ENCODE data around the gene FAM131C.
"Not testable (repeated sequence)": the region's sequence is repeated elsewhere in the genome, so short reads cannot be mapped to it uniquely, and the experiment has no call there.

FAM131C gene

DNA sequence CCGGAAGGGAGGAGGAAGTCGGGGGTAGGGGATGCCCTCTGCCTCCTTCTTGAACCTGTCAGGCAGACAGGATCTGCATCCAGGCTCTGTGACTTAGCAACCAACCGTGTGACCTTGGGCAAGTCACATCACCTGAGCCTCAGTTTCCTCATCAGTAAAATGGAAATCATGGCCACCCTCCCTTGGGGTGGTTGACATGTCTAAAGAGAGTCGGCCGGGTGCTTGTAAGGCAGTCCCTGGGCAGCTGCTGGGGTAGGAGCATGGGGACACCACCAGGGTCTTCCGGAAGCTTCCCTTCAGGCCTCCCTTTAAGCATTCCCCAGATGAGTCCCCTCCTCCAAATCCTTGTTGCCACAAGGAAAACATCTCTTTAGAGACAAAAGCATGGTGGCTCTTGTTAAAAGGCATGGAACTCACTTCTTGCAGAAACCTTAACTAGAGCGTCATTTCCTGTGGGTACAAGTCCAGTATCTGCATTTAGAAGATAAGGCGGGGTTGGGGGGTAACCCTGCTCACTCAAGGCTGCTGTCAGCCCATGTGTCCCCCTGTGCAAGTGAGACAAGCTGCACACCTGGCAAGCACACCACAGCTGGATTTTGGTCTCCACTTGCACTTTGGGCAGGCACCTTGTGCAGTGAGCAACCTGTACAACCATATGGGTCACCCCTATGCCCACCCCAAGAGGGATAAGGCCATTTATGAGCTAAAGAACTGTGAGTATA lies 19.5 kb downstream of the FAM131C start:
- no peaks in the 10 kb centered on the region for H3K9me3 ChIP-seq (ENCODE audit: low read length)
- no peak overlapping the region for H3K27ac ChIP-seq (ENCODE audit: low read depth, low read length)
- no peak overlapping the region for H3K9ac ChIP-seq (ENCODE audit: low read length)
- H3K4me1 ChIP-seq (ENCODE audit: insufficient read depth, low read length), result peaks cover 2% of the 10 kb centered on the region
- H3K27me3 ChIP-seq (ENCODE audit: control insufficient read depth in 1 of 2, insufficient read depth in 2 of 2, low read length in 2 of 2), result no peaks in the 10 kb centered on the region
- no peak overlapping the region for H3K4me3 ChIP-seq (ENCODE audit: low read depth in 1 of 2, low read length in 2 of 2)
- H3K36me3 ChIP-seq (ENCODE audit: insufficient read depth, low read length), result no peaks in the 10 kb centered on the region

- not testable (repeated sequence) for H3K4me3 ChIP-seq (ENCODE audit: low read depth in 1 of 2, low read length in 2 of 2); H3K27me3 ChIP-seq (ENCODE audit: control insufficient read depth in 1 of 2, insufficient read depth in 2 of 2, low read length in 2 of 2); H3K27ac ChIP-seq (ENCODE audit: low read depth, low read length); H3K36me3 ChIP-seq (ENCODE audit: insufficient read depth, low read length); H3K9me3 ChIP-seq (ENCODE audit: low read length); H3K4me1 ChIP-seq (ENCODE audit: insufficient read depth, low read length); H3K9ac ChIP-seq (ENCODE audit: low read length)
These were observed 21.5 kb downstream of the FAM131C start for GRCh38 chr1:16051949-16052348.

- peaks cover 6% of the 10 kb centered on the region for H3K4me1 ChIP-seq (ENCODE audit: insufficient read depth, low read length)
- H3K27me3 ChIP-seq (ENCODE audit: control insufficient read depth in 1 of 2, insufficient read depth in 2 of 2, low read length in 2 of 2), result no peaks in the 10 kb centered on the region
- H3K9me3 ChIP-seq (ENCODE audit: low read length), result no peaks in the 10 kb centered on the region
- H3K27ac ChIP-seq (ENCODE audit: low read depth, low read length), result no peak overlapping the region
- no peak overlapping the region for H3K9ac ChIP-seq (ENCODE audit: low read length)
- no peak overlapping the region for H3K4me3 ChIP-seq (ENCODE audit: low read depth in 1 of 2, low read length in 2 of 2)
- no peaks in the 10 kb centered on the region for H3K36me3 ChIP-seq (ENCODE audit: insufficient read depth, low read length)
These were observed 22.4 kb downstream of the FAM131C start for GRCh38 chr1:16051039-16051438.

DNA sequence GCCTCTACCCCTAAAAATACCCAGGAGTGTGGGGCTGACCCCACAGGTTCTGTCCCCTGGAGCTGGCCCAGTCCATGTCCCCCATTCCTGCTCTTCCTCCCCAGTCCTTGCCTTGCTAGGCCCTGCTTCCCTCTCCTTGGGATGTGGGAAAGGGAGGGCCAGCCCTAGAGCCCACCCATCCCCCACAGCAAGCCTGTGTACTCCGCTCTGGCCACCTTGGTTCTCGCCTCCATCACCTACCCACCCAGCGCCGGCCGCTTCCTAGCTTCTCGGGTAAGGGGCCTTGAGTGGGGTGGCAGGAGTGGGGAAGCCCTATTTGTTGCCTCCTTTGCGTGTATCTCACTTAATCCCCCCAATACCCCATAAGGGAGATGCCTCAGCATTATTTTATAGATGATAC lies 23.1 kb downstream of the FAM131C start:
- H3K4me1 ChIP-seq (ENCODE audit: insufficient read depth, low read length), result peaks cover 6% of the 10 kb centered on the region
- H3K27me3 ChIP-seq (ENCODE audit: control insufficient read depth in 1 of 2, insufficient read depth in 2 of 2, low read length in 2 of 2), result no peaks in the 10 kb centered on the region
- H3K27ac ChIP-seq (ENCODE audit: low read depth, low read length), result no peak overlapping the region
- H3K4me3 ChIP-seq (ENCODE audit: low read depth in 1 of 2, low read length in 2 of 2), result no peak overlapping the region
- no peaks in the 10 kb centered on the region for H3K9me3 ChIP-seq (ENCODE audit: low read length)
- no peak overlapping the region for H3K9ac ChIP-seq (ENCODE audit: low read length)
- H3K36me3 ChIP-seq (ENCODE audit: insufficient read depth, low read length), result no peaks in the 10 kb centered on the region

GRCh38 chr1:16048573-16049189 lies 24.8 kb downstream of the FAM131C start:
- peaks cover 6% of the 10 kb centered on the region for H3K4me1 ChIP-seq (ENCODE audit: insufficient read depth, low read length)
- H3K4me3 ChIP-seq (ENCODE audit: low read depth in 1 of 2, low read length in 2 of 2), result peak overlapping the region; percentile 54 to 76
- no peaks in the 10 kb centered on the region for H3K27me3 ChIP-seq (ENCODE audit: control insufficient read depth in 1 of 2, insufficient read depth in 2 of 2, low read length in 2 of 2)
- H3K9me3 ChIP-seq (ENCODE audit: low read length), result no peaks in the 10 kb centered on the region
- no peaks in the 10 kb centered on the region for H3K36me3 ChIP-seq (ENCODE audit: insufficient read depth, low read length)
- peak overlapping the region; percentile 21 for H3K9ac ChIP-seq (ENCODE audit: low read length)
- no peak overlapping the region for H3K27ac ChIP-seq (ENCODE audit: low read depth, low read length)

DNA sequence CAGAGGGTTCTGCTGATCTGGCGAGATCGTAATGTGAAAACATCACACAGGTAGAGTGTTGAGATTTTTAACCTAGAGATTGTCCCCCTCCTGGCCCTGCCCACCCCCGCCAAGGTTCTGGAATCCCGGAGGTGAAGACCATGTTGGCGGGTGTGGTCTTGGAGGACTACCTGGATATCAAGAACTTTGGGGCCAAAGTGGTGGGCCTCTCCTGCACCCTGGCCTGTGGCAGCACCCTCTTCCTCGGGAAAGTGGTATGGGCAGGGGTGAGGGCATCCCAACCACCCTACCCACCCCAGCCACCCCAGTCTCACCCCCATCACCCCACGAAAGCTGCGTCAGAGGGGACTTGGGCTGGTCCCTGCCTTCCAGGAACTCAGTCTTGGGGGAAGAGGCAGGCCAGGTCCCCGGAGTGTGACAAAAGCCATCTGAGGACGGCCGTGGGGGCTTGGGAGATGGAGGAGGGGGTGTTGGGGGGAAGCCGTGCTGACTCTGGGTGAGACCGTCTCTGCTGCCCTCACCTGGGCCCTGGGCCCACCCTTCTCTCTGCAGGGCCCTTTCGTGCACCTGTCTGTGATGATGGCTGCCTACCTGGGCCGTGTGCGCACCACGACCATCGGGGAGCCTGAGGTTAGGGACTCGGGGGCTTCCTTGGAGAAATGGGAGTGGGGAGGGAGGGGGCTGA lies 25.5 kb downstream of the FAM131C start:
- H3K9ac ChIP-seq (ENCODE audit: low read length), result no peak overlapping the region
- H3K9me3 ChIP-seq (ENCODE audit: low read length), result no peaks in the 10 kb centered on the region
- peak overlapping the region in 1 of 2 donors; percentile 76 for H3K4me3 ChIP-seq (ENCODE audit: low read depth in 1 of 2, low read length in 2 of 2)
- H3K4me1 ChIP-seq (ENCODE audit: insufficient read depth, low read length), result peaks cover 6% of the 10 kb centered on the region
- H3K36me3 ChIP-seq (ENCODE audit: insufficient read depth, low read length), result no peaks in the 10 kb centered on the region
- no peaks in the 10 kb centered on the region for H3K27me3 ChIP-seq (ENCODE audit: control insufficient read depth in 1 of 2, insufficient read depth in 2 of 2, low read length in 2 of 2)
- H3K27ac ChIP-seq (ENCODE audit: low read depth, low read length), result no peak overlapping the region

GRCh38 chr1:16046842-16047241 lies 26.6 kb downstream of the FAM131C start:
- H3K4me1 ChIP-seq (ENCODE audit: insufficient read depth, low read length), result peaks cover 6% of the 10 kb centered on the region
- no peak overlapping the region for H3K4me3 ChIP-seq (ENCODE audit: low read depth in 1 of 2, low read length in 2 of 2)
- no peaks in the 10 kb centered on the region for H3K9me3 ChIP-seq (ENCODE audit: low read length)
- no peaks in the 10 kb centered on the region for H3K36me3 ChIP-seq (ENCODE audit: insufficient read depth, low read length)
- no peak overlapping the region for H3K9ac ChIP-seq (ENCODE audit: low read length)
- no peak overlapping the region for H3K27ac ChIP-seq (ENCODE audit: low read depth, low read length)
- no peaks in the 10 kb centered on the region for H3K27me3 ChIP-seq (ENCODE audit: control insufficient read depth in 1 of 2, insufficient read depth in 2 of 2, low read length in 2 of 2)

- Histone ChIP-seq H3K36me3 (ENCODE audit: insufficient read depth, low read length) (no peaks in the 10 kb centered on the region), H3K4me3 (ENCODE audit: low read depth in 1 of 2, low read length in 2 of 2) (no peak overlapping the region), H3K4me1 (ENCODE audit: insufficient read depth, low read length) (peaks cover 5% of the 10 kb centered on the region), H3K9me3 (ENCODE audit: low read length) (no peaks in the 10 kb centered on the region), H3K27me3 (ENCODE audit: control insufficient read depth in 1 of 2, insufficient read depth in 2 of 2, low read length in 2 of 2) (no peaks in the 10 kb centered on the region), H3K9ac (ENCODE audit: low read length) (no peak overlapping the region), H3K27ac (ENCODE audit: low read depth, low read length) (no peak overlapping the region)
These were observed 29.5 kb downstream of the FAM131C start for GRCh38 chr1:16043950-16044349.

GRCh38 chr1:16043521-16043920 lies 29.9 kb downstream of the FAM131C start, which contains the start of gene CLCNKB:
Gene CLCNKB, plus strand, starts transcription at chr1:16043782. Its CDS starts 711 bp downstream, at chr1:16044493.
- Histone ChIP-seq H3K9ac (ENCODE audit: low read length) (no peak within 1 kb of the TSS), H3K36me3 (ENCODE audit: insufficient read depth, low read length) (no peaks in the 10 kb centered on the region), H3K27me3 (ENCODE audit: control insufficient read depth in 1 of 2, insufficient read depth in 2 of 2, low read length in 2 of 2) (no peaks in the 10 kb centered on the region), H3K9me3 (ENCODE audit: low read length) (no peaks in the 10 kb centered on the region), H3K4me1 (ENCODE audit: insufficient read depth, low read length) (peaks cover under 1% of the 10 kb centered on the region), H3K4me3 (ENCODE audit: low read depth in 1 of 2, low read length in 2 of 2) (no peak within 1 kb of the TSS), H3K27ac (ENCODE audit: low read depth, low read length) (no peak within 1 kb of the TSS)

DNA sequence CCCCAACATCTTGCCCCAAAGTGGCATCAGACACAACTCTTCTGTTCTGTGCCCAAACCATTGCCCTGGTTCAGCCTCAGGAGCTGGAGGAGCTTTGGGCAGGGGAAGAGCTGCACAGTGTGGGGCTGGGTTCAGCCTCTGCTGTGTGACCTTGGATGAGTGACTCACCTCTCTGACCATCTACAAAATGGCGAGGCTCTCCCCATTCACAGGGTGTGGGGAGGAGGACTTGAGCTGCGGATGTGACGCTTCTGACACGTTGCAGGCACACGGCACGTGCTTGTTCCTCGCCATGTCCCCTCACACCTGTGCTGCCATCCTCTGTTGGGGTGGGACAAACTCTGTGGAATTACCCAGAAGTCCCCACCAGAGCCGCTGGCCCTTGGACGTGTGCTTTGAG lies 30.8 kb downstream of the FAM131C start:
- H3K36me3 ChIP-seq (ENCODE audit: insufficient read depth, low read length); H3K4me1 ChIP-seq (ENCODE audit: insufficient read depth, low read length); H3K9me3 ChIP-seq (ENCODE audit: low read length); H3K27me3 ChIP-seq (ENCODE audit: control insufficient read depth in 1 of 2, insufficient read depth in 2 of 2, low read length in 2 of 2); H3K9ac ChIP-seq (ENCODE audit: low read length); H3K27ac ChIP-seq (ENCODE audit: low read depth, low read length); H3K4me3 ChIP-seq (ENCODE audit: low read depth in 1 of 2, low read length in 2 of 2): not testable (repeated sequence)

DNA sequence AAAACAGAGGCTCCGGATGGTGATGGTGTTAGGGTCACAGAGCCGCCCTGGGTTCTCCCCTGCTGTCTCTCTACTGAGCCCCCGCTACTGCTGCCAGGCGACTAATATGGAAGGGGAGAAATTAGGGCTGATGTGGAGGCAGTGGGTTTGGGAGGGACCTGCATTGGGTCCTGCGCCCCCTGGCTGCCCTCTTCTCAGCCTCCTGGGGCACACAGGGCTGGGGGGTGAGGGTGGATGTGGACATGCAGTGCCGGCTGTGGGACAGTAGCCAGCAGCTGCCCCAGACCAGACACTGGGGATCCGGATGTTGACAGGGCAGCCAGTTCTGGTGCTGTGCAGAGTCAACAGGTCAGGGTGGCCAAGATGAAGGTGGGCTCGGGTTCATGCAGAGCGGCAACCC lies 31.4 kb downstream of the FAM131C start:
- Histone ChIP-seq H3K4me1 (ENCODE audit: insufficient read depth, low read length) (no peaks in the 10 kb centered on the region), H3K36me3 (ENCODE audit: insufficient read depth, low read length) (no peaks in the 10 kb centered on the region), H3K9ac (ENCODE audit: low read length) (no peak overlapping the region), H3K27me3 (ENCODE audit: control insufficient read depth in 1 of 2, insufficient read depth in 2 of 2, low read length in 2 of 2) (no peaks in the 10 kb centered on the region), H3K4me3 (ENCODE audit: low read depth in 1 of 2, low read length in 2 of 2) (no peak overlapping the region), H3K27ac (ENCODE audit: low read depth, low read length) (no peak overlapping the region), H3K9me3 (ENCODE audit: low read length) (no peaks in the 10 kb centered on the region)

Measured in muscle layer of colon (tissue), 2 donors.